NCI-H2196 (cell line): ENCODE measurements around the gene SIRT3.
"Not testable (repeated sequence)": the region's sequence is repeated elsewhere in the genome, so short reads cannot be mapped to it uniquely, and the experiment has no call there.

ENCODE experiments used
- DNase-seq: peaks from one replicate; lab custom pipeline; 2025; ENCODE audit not compliant: unreplicated experiment; lab: John Stamatoyannopoulos, UW

The SIRT3 gene

GRCh38 chr11:244376-244775 is 8.2 kb upstream of the SIRT3 start:
- DNase-seq, result no peak

- DNase-seq, result no peak
These were observed 5.5 kb upstream of the SIRT3 start for GRCh38 chr11:241634-242033.

GRCh38 chr11:240315-240714 is 4.2 kb upstream of the SIRT3 start:
- DNase-seq, result no peak

- not testable (repeated sequence) for DNase-seq
These were observed 2.2 kb upstream of the SIRT3 start for GRCh38 chr11:238346-238745.

GRCh38 chr11:236774-237767 is 929 bp upstream of the SIRT3 start, which contains the start of gene PSMD13:
PSMD13 (plus strand) TSS chr11:236976; CDS start chr11:237050, 74 bp downstream.
- peak; percentile 91 for DNase-seq

- no peak for DNase-seq
These were observed 539 bp downstream of the SIRT3 start for GRCh38 chr11:235609-235996.

- DNase-seq, result no peak
These were observed 962 bp downstream of the SIRT3 start for GRCh38 chr11:235180-235579.

- no peak for DNase-seq
These were observed 3.2 kb downstream of the SIRT3 start for GRCh38 chr11:232783-233565.

- DNase-seq, result no peak
These were observed 5.7 kb downstream of the SIRT3 start for GRCh38 chr11:230431-230830.

GRCh38 chr11:227824-228379 is 8.2 kb downstream of the SIRT3 start:
- no peak for DNase-seq

GRCh38 chr11:225734-226453 is 10.2 kb downstream of the SIRT3 start:
- no peak for DNase-seq

GRCh38 chr11:224424-224823 is 11.7 kb downstream of the SIRT3 start:
- no peak for DNase-seq

GRCh38 chr11:223884-224283 is 12.3 kb downstream of the SIRT3 start:
- no peak for DNase-seq

GRCh38 chr11:223026-223789 is 12.9 kb downstream of the SIRT3 start:
- DNase-seq, result no peak

GRCh38 chr11:221998-222789 is 13.9 kb downstream of the SIRT3 start:
- no peak for DNase-seq

- DNase-seq, result no peak
These were observed 14.6 kb downstream of the SIRT3 start for GRCh38 chr11:221539-221938.

GRCh38 chr11:220641-221215 is 15.4 kb downstream of the SIRT3 start:
- not testable (repeated sequence) for DNase-seq

- DNase-seq, result no peak
These were observed 17.1 kb downstream of the SIRT3 start for GRCh38 chr11:218815-219593.
